Gastroesophageal sphincter (tissue), 4 donors: ENCODE measurements around the gene HIVEP3. TPM values are rescaled to one million over a fixed set of nuclear protein-coding genes. Genes with fewer than 3 reads are reported as not detected.

ENCODE experiments used
- ATAC-seq: fragments of 150-250 bp; one replicate; pipeline ENCODE4 v1.9.1; 2016; ENCODE audit warnings: mild to moderate bottlenecking, moderate library complexity
- H3K27ac ChIP-seq, 4 donors: fragments of 200-600 bp; sonication (generic) in 3 of 4; 1 replicate in 3 of 4; 2 replicates in 1 of 4; pipeline ENCODE4 v1.5.1; 2016 to 2019
- H3K27me3 ChIP-seq: fragments of 200-600 bp; sonication (generic); one replicate; pipeline ENCODE4 v1.5.1; 2019
- H3K36me3 ChIP-seq, 2 donors: fragments of 200-600 bp; sonication (generic); one replicate each; pipeline ENCODE4 v1.5.1; 2019; ENCODE audit warnings: control low read depth in 1 of 2
- H3K4me1 ChIP-seq, 3 donors: fragments of 200-600 bp; sonication (generic); 1 replicate in 2 of 3; 2 replicates in 1 of 3; pipeline ENCODE4 v1.5.1; 2016 to 2019; ENCODE audit warnings: control low read depth in 2 of 3
- H3K4me3 ChIP-seq, 2 donors: fragments of 200-600 bp; sonication (generic); one replicate each; pipeline ENCODE4 v1.5.1; 2019; ENCODE audit warnings: mild to moderate bottlenecking in 1 of 2, moderate library complexity in 1 of 2
- H3K9me3 ChIP-seq, 3 donors: fragments of 200-600 bp; sonication (generic); one replicate each; pipeline ENCODE4 v1.5.1; 2017 to 2019; ENCODE audit warnings: control low read depth in 2 of 3
- CTCF ChIP-seq, 4 experiments: fragments of 200-600 bp in 2 of 4; fragments of 450-650 bp in 2 of 4; sonication (generic) in 1 of 4; IDR thresholded peaks; one replicate each; pipeline ENCODE4 v1.5.1; 2017 to 2019; ENCODE audit warnings: antibody characterized with exemption in 4 of 4, mild to moderate bottlenecking in 2 of 4, moderate library complexity in 2 of 4
- EP300 ChIP-seq: sonication (generic); formaldehyde crosslinking; IDR thresholded peaks from one replicate; pipeline ENCODE4 v1.6.1; 2017; ENCODE audit warnings: antibody characterized with exemption, mild to moderate bottlenecking
- POLR2A ChIP-seq, 2 donors: fragments of 450-650 bp; IDR thresholded peaks; one replicate each; pipeline ENCODE4 v1.6.1; 2017; ENCODE audit warnings: antibody characterized with exemption in 2 of 2, mild to moderate bottlenecking in 2 of 2, moderate library complexity in 1 of 2
- POLR2AphosphoS5 ChIP-seq: sonication (generic); formaldehyde crosslinking; IDR thresholded peaks from one replicate; pipeline ENCODE4 v1.6.1; 2017; ENCODE audit warnings: antibody characterized with exemption
- WGBS, 2 donors: methylation state at CpG; one replicate each; pipeline ENCODE4 v1.1.5; 2018; ENCODE audit warnings: low coverage in 1 of 2; 5-methylcytosine and 5-hydroxymethylcytosine counted together
- total RNA-seq, 4 donors: library from RNA; depleted of rRNA; stranded (reverse); fragments of >200 nt; gene quantifications; one replicate each; pipeline ENCODE4 v1.1.0, GENCODE V29; 2016

HIVEP3 gene
- total RNA-seq, 4 donors from 2014 or later = 1.9 to 3.8 (median 2.8) TPM

- no peak for TF ChIP-seq POLR2AphosphoS5
- TF ChIP-seq CTCF (IDR thresholded peaks at IDR 0.05) = no peak
- no peak for TF ChIP-seq EP300
- TF ChIP-seq POLR2A (IDR thresholded peaks at IDR 0.05) = no peak
- peaks cover 0 to 19% (median 0%) of the 10 kb centered on the region in 3 donors for H3K4me1 ChIP-seq
- no peaks in the 10 kb centered on the region for H3K9me3 ChIP-seq
- no peaks in the 10 kb centered on the region for H3K27me3 ChIP-seq
- H3K36me3 ChIP-seq = no peaks in the 10 kb centered on the region
- ATAC-seq = no peak
- H3K27ac ChIP-seq = no peak overlapping the region
- no peak overlapping the region for H3K4me3 ChIP-seq
- WGBS, 2 donors = 75 to 100% methylated on average over 1 to 7 of the region's 7 CpGs
Measured at GRCh38 chr1:41848216-41848952, 70.3 kb downstream of the HIVEP3 start.

- no peak for ATAC-seq
- 57 to 100% methylated on average over 1 of the region's 2 CpGs for WGBS, 2 donors
Measured at GRCh38 chr1:41847733-41848132, 71.0 kb downstream of the HIVEP3 start.

GRCh38 chr1:41846625-41847405 is 71.9 kb downstream of the HIVEP3 start:
- TF ChIP-seq POLR2A (IDR thresholded peaks at IDR 0.05) (no peak), CTCF (IDR thresholded peaks at IDR 0.05) (no peak), POLR2AphosphoS5 (no peak), EP300 (no peak)
- 80 to 82% methylated on average over 1 to 2 of the region's 3 CpGs for WGBS, 2 donors
- peaks cover 0 to 15% (median 0%) of the 10 kb centered on the region in 3 donors for H3K4me1 ChIP-seq
- no peak overlapping the region for H3K4me3 ChIP-seq
- no peaks in the 10 kb centered on the region for H3K36me3 ChIP-seq
- H3K9me3 ChIP-seq = no peaks in the 10 kb centered on the region
- no peak overlapping the region for H3K27ac ChIP-seq
- no peak for ATAC-seq
- H3K27me3 ChIP-seq = no peaks in the 10 kb centered on the region

More at GRCh38 chr1:41847733-41848132, 71.0 kb downstream of the HIVEP3 start:
- Histone ChIP-seq H3K4me1 (peaks cover 0 to 19% (median 0%) of the 10 kb centered on the region in 3 donors), H3K27ac (no peak overlapping the region), H3K27me3 (no peaks in the 10 kb centered on the region), H3K36me3 (no peaks in the 10 kb centered on the region), H3K4me3 (no peak overlapping the region), H3K9me3 (no peaks in the 10 kb centered on the region)
- TF ChIP-seq POLR2A (IDR thresholded peaks at IDR 0.05) = no peak
- no peak for TF ChIP-seq EP300

- TF ChIP-seq EP300 (no peak), CTCF (IDR thresholded peaks at IDR 0.05) (no peak)
- 100% methylated on average over 1 to 2 of the region's 2 CpGs for WGBS, 2 donors
- Histone ChIP-seq H3K9me3 (no peaks in the 10 kb centered on the region), H3K4me3 (no peak overlapping the region), H3K27ac (no peak overlapping the region), H3K36me3 (no peaks in the 10 kb centered on the region), H3K27me3 (no peaks in the 10 kb centered on the region), H3K4me1 (peaks cover 0 to 15% (median 0%) of the 10 kb centered on the region in 3 donors)
- ATAC-seq = no peak
Measured at GRCh38 chr1:41844781-41845272, 73.9 kb downstream of the HIVEP3 start.

GRCh38 chr1:41844255-41844654 is 74.5 kb downstream of the HIVEP3 start:
- TF ChIP-seq POLR2AphosphoS5 = no peak
- TF ChIP-seq EP300 = no peak
- no peak for TF ChIP-seq POLR2A (IDR thresholded peaks at IDR 0.05)
- no peak for TF ChIP-seq CTCF (IDR thresholded peaks at IDR 0.05)
- Histone ChIP-seq H3K36me3 (no peaks in the 10 kb centered on the region), H3K4me3 (no peak overlapping the region), H3K9me3 (no peaks in the 10 kb centered on the region), H3K27me3 (no peaks in the 10 kb centered on the region), H3K27ac (no peak overlapping the region), H3K4me1 (peaks cover 0 to 15% (median 0%) of the 10 kb centered on the region in 3 donors)
- ATAC-seq = no peak
- 67 to 92% methylated on average over 3 to 8 of the region's 8 CpGs for WGBS, 2 donors
